Measurements from ENCODE around the gene ARL14.

ARL14 gene

GRCh38 chr3:160676547-160677303 is at the start of gene ARL14:
TSS of gene ARL14 (plus strand) at chr3:160677160. CDS start at chr3:160677347, 187 bp downstream.
- DNase-seq = no peak

- no peak for DNase-seq
Measured at GRCh38 chr3:160629491-160629890, 47.5 kb upstream of the ARL14 start.

GRCh38 chr3:160633361-160634083 is 43.4 kb upstream of the ARL14 start:
- DNase-seq = no peak

- no peak for DNase-seq
Measured at GRCh38 chr3:160635213-160635612, 41.7 kb upstream of the ARL14 start.

GRCh38 chr3:160637086-160637485 is 39.9 kb upstream of the ARL14 start:
- DNase-seq = no peak

GRCh38 chr3:160638184-160638583 is 38.8 kb upstream of the ARL14 start:
- no peak for DNase-seq

GRCh38 chr3:160641665-160642309 is 35.2 kb upstream of the ARL14 start:
- DNase-seq = no peak

GRCh38 chr3:160643994-160644393 is 33.0 kb upstream of the ARL14 start:
- DNase-seq = no peak

GRCh38 chr3:160644491-160644890 is 32.5 kb upstream of the ARL14 start:
- no peak for DNase-seq

- no peak for DNase-seq
Measured at GRCh38 chr3:160648701-160649100, 28.3 kb upstream of the ARL14 start.

- no peak for DNase-seq
Measured at GRCh38 chr3:160649596-160649995, 27.4 kb upstream of the ARL14 start.

- no peak for DNase-seq
Measured at GRCh38 chr3:160653512-160653911, 23.4 kb upstream of the ARL14 start.

GRCh38 chr3:160660902-160661301 is 16.1 kb upstream of the ARL14 start:
- no peak for DNase-seq

GRCh38 chr3:160661660-160662059 is 15.3 kb upstream of the ARL14 start:
- DNase-seq = no peak

GRCh38 chr3:160665231-160665630 is 11.7 kb upstream of the ARL14 start:
- no peak for DNase-seq

- DNase-seq = no peak
Measured at GRCh38 chr3:160665784-160666526, 11.0 kb upstream of the ARL14 start.

GRCh38 chr3:160667452-160667851 is 9.5 kb upstream of the ARL14 start:
- no peak for DNase-seq

GRCh38 chr3:160668454-160668853 is 8.5 kb upstream of the ARL14 start:
- no peak for DNase-seq

GRCh38 chr3:160671231-160671630 is 5.7 kb upstream of the ARL14 start:
- DNase-seq = no peak

GRCh38 chr3:160671995-160672394 is 5.0 kb upstream of the ARL14 start:
- no peak for DNase-seq

- DNase-seq = no peak
Measured at GRCh38 chr3:160673188-160673587, 3.8 kb upstream of the ARL14 start.

- DNase-seq = no peak
Measured at GRCh38 chr3:160675566-160676124, 1.3 kb upstream of the ARL14 start.

- DNase-seq = no peak
Measured at GRCh38 chr3:160677459-160677881, 510 bp downstream of the ARL14 start.

Measured in stimulated activated CD8-positive, alpha-beta memory T cell treated with anti-CD3 and anti-CD28 coated beads, Interleukin-4, amount 100 ng/mL, for 48 hours (primary cell).